Retinal pigment epithelial cell (primary cell): Measurements from ENCODE around the gene COPB2.

Experiments
- DNase-seq: peaks from one replicate; pipeline ENCODE4 v3.0.0-alpha.2; 2010; ENCODE audit warnings: low read depth
- H3K4me3 ChIP-seq: 2 replicates; pipeline ENCODE4 v1.5.1; 2011; ENCODE audit warnings: mild to moderate bottlenecking, low read length, control low read depth, moderate library complexity
- CTCF ChIP-seq: conservative IDR thresholded peaks from 2 replicates; pipeline ENCODE4 v1.5.1; 2011; ENCODE audit warnings: low read depth, low read length, control low read depth, inconsistent platforms

The COPB2 gene

GRCh38 chr3:139320551-139321309 lies 68.7 kb downstream of the COPB2 start:
- no peak overlapping the region for H3K4me3 ChIP-seq
- TF ChIP-seq CTCF, result no peak
- no peak for DNase-seq

GRCh38 chr3:139319428-139320402 lies 69.7 kb downstream of the COPB2 start:
- H3K4me3 ChIP-seq, result no peak overlapping the region
- DNase-seq, result no peak

GRCh38 chr3:139318826-139319225 lies 70.6 kb downstream of the COPB2 start:
- H3K4me3 ChIP-seq, result no peak overlapping the region
- no peak for DNase-seq
- TF ChIP-seq CTCF, result no peak

More at GRCh38 chr3:139319428-139320402, 69.7 kb downstream of the COPB2 start:
- peak; percentile 68 for TF ChIP-seq CTCF

GRCh38 chr3:139318431-139318816 lies 71.0 kb downstream of the COPB2 start:
- H3K4me3 ChIP-seq, result no peak overlapping the region
- no peak for DNase-seq
- TF ChIP-seq CTCF, result no peak

- H3K4me3 ChIP-seq, result no peak overlapping the region
- DNase-seq, result no peak
- TF ChIP-seq CTCF, result no peak
Observed at GRCh38 chr3:139317660-139318430, 71.6 kb downstream of the COPB2 start.

GRCh38 chr3:139317215-139317614 lies 72.2 kb downstream of the COPB2 start:
- DNase-seq, result no peak
- H3K4me3 ChIP-seq, result no peak overlapping the region
- no peak for TF ChIP-seq CTCF
